IPS-NIHi7 (cell line): ENCODE data around the gene RSPRY1.
"Not testable (repeated sequence)": the region's sequence is repeated elsewhere in the genome, so short reads cannot be mapped to it uniquely, and the experiment has no call there.

Source experiments
- DNase-seq: peaks from one replicate; pipeline ENCODE4 v3.0.0; 2012; ENCODE audit warnings: mixed read lengths; ENCODE audit errors: extremely low spot score

The RSPRY1 gene

DNA sequence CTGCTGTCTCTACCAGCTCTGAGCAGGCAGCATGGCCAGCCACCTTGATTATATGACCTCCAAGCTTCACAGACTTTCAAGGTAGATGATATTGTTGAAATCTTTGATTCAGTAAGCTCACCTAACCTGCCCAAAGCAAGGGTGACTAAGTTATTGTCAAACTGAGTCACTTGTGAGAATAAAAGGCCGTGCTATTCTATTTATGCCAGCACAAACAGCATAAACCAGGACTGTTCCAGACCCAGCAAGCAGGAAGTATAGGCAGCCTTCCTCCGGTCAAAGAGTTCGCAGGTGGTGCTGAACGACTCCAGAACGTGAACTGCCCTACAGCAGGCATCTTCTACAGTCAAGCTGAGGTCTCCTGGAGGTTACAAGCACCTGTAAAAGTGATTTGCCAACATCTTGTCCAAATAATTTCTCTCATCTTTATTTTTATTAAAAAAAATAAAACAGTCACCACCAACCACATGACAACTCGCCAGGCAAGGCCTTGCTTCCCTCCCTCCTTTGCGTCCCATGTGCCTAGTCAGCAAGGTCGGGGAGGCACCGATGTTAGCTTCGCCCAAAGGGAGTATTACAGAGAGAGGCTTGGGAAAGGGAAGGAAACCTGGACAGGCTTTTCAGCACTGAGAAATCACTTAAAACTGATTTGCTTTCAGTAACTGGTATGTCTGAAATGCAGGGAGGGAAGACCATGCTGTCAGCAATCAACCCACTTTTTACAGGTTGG lies 69.7 kb downstream of the RSPRY1 start:
- DNase-seq = no peak

DNA sequence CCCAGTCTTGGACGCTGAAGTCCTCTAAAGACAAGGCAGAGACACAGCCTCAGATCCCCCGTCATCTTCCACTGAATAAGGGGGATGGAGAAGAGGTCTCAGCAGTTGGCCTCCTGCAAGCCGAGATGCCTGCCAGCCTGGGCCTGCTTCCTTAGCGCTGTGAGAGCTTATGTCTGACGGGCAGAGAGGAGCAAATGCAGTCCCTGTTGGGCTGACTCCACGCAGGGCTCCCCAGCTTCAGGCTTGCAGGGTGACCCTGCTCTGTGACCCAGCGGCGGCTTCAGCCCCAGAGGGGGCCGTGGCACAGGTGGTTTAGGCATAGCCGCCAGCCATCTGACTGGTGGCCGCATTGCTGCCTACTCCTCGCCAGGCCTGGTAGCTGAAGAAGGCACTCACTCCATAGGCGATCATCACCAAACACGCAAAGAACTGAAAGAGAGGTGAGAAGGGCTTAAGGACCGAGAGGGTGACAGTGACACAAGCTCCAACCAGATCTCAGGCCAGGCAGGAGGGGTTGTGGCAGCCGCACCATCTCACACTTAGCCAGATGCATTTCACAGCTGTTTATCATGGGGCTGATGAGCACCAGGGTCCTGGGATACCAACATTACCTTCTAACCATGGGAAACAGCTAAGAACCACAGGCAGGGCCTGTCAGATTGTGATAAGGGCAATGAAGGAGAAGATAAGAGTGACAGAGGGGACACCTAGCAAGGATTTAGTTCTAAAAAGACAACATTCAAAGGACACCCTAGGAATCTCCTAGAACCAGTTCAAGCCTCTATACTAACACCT lies 70.7 kb downstream of the RSPRY1 start:
- DNase-seq = no peak

DNA sequence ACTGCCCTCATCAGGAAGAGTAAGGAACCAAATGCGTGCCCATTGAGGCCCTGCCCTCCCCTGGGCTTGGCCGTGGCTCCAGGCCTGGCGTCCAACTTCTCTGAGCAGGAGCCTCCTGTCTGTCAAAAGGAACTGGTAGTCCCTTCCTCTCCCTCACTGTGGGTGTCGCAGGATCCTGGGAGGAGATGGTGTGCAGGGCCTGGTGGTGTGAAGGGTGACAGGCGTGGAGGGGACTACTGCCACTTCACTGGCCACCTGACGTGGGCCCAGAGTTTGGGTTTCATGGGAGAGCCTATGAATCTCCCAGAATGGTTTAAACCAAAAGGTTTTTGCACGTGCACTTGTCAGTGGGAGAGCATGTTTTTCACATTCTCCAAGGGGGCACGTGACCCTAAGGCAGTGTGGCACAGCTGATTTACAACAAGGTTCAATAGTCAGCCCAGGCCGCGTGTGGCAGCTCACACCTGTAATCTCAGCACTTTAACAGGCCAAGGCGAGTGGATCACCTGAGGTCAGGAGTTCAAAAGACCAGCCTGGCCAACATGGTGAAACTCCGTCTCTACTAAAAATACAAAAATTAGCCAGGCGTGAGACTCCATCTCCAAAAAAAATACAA lies 71.4 kb downstream of the RSPRY1 start:
- DNase-seq = no peak

DNA sequence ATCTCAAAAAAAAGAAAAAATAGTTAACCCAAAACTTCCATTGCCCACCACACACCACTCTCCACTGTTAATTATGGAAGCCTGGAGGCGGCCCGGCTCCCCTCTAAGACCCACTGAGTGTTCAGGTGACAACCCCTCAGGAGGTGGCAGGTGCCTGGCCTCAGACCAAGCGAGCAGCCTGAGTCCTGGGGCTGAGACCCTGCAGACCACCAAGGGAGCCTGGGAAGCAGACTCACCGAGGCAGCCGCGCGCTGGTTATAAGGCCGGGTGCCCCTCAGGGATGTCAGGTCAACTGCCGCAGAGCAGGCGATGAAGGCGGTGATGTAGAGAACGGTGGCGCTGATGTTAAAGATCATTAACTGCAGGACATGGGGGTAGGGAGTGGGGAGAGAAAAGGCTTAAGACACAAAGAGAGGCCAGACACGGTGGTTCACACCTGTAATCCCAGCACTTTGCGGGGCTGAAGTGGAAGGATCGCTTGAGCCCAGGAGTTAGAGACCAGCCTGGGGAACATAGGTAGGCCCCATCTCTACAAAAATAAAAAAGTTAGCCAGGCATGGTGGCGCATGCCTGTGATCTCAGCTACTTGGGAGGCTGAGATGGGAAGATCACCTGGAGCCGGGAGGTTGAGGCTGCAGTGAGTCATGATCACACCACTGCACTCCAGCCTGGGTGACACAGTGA lies 72.2 kb downstream of the RSPRY1 start:
- no peak for DNase-seq

DNA sequence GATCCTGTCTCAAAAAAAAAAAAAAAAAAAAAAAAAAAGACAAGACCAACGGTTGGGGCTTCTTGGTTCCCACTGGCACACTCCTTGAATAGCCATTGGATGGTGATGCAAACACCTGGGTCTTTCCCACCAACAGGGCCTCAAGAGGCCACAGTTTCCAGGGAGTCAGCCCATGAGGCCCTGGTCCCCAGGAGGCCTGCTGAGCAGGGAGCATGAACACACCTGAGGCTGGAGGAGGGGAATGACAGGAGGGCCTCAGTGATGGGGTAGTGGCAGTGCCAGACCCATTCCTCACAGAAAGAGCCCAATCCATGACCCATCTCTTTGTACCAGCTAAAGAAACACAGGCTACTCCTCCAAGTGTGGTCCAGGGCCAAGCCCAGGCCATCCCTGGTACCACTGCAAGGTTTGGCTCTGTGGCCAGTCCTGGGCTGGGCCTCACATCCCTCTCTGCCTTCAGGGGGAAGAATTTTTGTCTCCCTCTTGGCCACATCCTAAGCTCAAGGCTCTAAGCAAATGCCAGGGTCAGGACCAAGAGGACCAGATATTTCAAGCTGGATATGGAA lies 72.9 kb downstream of the RSPRY1 start:
- DNase-seq = no peak

DNA sequence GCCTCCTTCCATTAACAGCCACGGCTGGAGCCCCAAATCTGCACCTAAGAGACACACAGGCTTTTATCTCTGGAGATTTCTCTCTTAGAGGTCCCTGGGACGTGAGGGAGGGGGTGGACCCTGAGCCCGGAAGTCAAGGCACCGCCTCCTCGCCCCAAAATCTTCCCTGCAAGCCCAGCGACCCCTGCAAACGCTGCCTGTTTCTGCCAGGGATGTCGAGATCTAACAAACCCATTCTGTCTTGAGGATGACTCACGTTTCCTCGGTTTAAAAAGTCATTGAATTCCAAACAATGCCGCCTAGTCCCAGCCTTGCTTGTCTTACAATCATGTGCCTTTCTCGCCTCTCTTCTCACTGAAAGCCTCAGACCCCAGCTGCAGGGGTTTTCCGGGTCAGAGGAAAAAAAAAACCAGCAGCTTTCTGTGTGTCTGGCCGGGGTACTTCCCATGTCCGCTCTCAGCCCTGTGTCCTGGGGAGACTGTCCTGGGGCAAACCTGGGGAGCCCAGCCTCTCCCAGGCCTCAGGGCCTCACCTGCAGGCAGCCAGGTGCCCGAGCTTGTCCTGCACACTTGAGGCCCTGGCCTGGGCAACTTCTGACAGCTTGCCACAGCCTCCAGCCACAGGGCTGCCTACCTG lies 74.3 kb downstream of the RSPRY1 start:
- peak; percentile 71 for DNase-seq

DNA sequence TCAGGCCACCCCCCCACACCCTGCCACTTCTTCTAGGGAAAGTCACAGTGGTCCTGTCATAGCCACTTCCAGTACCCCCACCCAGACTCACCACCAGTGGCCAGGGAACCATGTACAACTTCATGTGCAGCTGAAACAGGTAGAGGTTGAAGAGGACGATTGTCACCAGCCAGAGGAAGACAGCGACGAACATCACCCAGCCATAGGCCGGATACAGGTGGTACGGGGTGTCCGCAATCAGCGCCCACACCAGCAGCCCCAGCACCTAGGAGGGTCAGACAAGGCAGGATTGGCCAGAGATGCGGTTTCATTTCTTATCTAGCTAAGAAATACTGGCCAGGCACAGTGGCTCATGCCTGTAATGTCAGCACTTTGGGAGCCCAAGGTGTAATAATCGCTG lies 75.7 kb downstream of the RSPRY1 start:
- no peak for DNase-seq

DNA sequence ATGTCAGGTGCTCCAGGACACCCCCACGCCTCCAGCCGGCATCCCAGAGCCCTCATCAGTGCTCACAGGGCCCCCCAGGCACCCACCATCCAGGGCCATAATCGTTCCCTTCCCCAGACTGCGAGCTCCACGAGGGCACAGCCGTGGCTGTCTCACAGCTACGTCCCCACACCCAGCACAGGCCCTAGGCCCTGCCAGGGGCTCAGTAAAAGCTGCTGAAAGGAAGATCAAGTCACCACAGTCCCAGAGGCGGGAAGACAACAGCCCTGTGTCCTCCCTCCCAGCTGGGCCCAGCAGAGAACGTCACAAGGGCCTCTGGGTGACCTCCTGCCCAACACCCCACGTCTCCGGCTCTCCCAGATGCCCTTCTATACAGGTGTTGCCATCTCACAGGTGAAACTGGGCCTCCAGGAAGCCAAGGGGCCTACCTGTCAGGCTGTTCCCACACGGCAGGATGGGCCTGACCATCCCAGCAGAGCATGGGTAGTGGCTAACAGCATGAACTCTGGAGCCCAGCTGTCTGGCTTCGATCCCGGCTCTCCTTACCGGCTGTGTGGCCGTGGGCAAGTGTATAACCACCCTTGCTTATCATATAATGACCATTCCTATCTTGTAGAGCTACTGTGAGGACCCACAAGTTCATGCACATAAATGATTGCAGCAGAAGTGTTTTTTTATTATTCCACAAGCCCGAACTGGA lies 76.9 kb downstream of the RSPRY1 start:
- DNase-seq = no peak

DNA sequence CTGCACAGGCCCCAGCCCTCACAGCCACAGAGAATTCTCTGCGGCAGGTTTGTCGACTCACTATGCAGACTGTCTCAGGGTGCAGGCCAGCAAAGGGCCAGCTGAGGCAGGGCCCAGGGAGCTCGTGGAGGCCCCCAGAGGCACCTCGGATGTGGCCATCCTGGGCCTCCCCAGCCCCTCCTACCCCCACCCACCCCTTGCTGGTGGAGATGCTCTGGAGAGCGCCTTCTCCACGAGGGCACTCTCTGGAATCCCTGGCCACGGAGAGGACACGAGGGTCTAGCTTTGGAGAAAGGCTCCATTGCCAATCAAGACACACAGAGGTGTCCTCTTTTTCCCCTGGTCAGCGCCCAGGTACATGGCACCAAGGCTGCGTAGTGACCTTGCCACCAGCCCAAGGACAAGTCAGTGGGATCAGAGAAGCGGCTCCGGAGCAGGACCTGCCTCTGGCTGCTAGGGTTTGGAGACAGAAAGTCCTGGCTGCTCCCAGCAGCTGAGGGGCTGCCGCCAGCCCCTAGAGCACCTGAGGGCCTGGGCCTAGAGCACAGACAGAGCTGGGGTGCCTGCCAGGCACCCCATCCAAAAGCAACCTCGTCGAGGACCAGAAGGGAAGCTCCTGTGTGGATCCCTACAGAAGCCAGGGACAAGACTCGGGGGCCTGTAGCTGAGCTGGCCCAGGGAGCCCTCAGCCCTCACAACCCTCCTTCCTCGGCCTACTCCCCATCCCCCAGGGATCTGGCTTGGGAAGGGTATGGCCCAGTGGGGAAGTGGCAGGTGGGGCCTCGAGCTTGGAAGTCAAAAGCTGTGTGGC lies 77.6 kb downstream of the RSPRY1 start:
- no peak for DNase-seq

DNA sequence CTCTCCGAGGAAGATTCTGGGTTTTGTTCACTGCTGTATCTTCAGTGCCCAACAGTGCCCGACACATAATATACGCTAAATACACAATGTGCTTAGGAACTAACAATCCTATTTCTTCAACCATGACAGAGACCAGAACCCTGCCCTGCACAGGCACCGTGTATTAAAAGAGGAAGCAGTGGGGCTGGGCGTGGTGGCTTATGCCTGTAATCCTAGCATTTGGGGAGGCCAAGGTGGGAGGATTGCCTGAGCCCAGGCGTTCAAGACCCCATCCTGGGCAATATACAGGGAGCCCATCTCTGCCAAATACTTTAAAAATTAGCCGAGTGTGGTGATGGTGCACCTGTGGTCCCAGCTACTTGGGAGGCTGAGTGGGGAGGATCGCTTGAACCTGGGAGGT lies 78.3 kb downstream of the RSPRY1 start:
- no peak for DNase-seq

DNA sequence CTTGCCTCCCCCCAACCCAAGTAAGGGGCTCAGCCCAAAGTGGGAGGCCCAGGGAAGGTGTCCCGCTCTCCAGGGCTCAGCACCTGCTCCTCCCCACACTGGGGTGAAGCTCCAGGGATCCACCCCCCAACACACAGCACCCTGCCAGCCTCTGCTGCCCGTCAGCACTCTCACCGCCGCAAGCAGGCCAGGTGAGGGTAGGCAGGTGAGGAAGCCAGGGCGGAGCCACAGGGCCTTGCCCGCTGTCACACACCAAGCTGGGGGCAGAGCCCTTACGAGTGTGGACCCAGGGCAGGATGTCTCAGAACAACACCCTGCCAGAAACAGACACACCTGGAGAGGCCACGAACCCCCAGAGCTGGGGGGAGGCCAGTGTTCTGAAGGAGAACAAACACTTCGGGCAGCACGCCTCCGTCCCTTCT lies 78.8 kb downstream of the RSPRY1 start:
- no peak for DNase-seq

DNA sequence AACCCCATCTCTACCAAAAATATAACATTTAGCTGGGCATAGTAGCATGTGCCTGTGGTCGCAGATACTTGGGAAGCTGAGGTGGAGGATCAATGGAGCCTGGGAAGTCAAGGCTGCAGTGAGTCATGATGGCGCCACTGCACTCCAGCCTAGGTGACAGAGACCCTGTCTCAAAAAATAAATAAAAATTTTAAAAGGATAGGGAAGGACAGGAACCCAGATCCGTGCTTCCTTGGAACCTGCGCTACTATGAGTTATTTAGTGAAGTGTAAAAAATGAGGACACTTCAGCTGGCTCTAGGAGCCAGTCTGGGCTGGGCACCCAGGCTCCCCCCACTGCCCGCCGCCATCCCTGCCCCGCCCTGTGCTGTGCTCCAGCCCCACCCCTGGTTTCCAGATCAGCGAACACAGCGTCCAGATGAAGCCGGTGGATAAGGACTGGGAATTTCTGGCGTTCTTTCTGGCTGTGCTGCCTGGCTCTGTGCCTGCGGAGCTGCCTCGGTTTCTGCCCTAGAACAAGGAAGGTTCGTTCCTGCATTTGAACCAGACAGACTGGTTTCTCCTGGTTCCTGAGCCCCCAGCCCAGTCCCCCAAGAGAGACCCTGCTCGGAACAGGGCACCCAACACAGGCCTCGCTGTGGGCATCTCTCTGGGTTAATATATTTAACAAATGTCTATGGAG lies 79.9 kb downstream of the RSPRY1 start:
- no peak for DNase-seq

DNA sequence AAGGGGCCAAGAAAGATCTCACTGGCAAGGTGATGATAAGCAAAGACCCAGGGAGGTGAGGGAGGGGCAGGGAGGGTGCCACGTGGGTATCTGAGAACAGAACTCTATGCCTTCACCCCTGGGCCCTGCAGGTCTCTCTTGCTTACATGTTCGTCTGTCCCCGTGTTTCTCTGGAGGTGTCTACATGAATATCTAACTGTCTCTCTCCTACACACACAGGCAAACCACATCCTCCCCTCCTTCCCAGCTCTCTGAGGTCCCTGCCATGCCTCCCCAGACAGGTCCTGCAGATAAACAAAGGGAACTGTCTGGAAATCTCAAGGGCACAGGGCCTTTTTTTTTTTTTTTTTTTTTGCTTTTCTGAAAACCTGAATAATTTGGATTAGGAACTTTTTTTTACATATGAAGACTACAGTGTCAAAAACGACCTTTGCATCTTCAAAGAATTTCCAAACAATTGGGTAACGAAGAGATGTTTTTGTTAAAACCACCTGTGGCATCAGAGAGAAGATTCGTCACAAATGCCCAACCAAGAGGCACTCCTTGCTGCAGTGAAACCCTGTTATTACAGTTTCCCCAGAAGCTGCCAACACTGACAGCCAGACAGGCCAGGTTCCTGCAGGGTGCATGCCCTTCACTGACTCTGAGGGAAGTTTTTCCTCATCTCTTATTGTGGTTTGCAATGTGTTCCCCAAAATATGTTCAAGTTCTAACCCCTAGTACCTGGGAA lies 80.6 kb downstream of the RSPRY1 start:
- DNase-seq = no peak

DNA sequence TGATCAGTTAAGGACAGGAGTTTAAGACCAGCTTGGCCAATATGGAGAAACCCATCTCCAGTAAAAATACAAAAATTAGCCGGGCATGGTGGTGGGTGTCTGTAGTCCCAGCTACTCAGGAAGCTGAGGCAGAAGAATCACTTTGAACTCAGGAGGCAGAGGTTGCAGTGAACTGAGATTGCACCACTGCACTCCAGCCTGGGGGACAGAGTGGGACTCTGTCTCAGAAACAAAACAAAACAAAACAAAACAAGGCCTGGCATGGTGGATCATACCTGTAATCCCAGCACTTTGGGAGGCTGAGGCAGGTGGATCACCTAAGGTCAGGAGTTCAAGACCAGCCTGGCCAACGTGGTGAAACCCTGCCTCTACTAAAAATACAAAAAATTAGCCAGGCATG lies 81.2 kb downstream of the RSPRY1 start:
- DNase-seq = not testable (repeated sequence)

DNA sequence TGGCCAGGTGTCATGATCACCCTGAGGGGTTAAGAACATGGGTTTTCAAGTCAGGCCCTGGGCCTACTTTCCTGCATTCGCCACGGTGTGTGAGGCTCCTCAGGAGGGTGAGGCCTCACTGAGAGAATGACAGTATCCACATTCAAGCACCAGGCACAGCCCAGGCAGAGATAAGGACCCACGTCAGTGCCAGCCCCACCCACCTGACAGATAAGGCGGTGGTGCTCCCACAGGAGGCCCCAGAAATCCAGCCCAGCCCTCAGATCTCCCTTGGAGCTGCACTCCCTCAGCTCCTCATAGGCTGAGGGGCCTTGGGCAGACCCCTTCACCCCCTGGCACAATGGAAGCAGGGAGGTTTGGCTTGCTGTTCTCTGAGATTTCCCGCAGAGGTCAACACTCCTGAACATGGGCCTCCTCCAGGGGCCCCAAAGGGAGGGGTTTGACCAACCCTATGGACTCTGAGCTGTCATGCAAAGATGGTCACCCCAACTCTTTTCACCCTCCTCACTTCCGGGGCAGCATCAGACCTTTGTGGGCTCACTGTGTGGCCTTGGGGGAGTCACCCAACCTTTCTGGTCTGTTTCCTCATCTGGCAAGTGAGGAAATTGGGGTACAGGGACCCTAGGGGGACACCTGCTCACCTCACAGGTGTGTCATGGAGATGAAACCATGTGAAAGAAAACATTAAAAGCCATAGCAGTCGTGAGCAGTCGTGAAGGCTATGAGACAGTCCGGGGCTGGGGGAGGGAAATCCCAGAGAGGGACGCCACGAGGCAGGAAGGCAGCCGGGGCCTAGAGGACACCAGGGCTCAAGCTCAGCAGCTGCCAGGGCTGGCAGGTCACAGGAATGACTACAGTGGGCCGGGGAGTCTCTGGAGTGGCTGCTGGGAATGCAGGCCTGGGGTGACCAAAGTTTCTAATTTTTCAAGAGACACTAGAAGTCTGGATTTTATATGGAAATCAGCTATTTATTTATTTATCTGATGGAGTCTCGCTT lies 83.0 kb downstream of the RSPRY1 start:
- no peak for DNase-seq

DNA sequence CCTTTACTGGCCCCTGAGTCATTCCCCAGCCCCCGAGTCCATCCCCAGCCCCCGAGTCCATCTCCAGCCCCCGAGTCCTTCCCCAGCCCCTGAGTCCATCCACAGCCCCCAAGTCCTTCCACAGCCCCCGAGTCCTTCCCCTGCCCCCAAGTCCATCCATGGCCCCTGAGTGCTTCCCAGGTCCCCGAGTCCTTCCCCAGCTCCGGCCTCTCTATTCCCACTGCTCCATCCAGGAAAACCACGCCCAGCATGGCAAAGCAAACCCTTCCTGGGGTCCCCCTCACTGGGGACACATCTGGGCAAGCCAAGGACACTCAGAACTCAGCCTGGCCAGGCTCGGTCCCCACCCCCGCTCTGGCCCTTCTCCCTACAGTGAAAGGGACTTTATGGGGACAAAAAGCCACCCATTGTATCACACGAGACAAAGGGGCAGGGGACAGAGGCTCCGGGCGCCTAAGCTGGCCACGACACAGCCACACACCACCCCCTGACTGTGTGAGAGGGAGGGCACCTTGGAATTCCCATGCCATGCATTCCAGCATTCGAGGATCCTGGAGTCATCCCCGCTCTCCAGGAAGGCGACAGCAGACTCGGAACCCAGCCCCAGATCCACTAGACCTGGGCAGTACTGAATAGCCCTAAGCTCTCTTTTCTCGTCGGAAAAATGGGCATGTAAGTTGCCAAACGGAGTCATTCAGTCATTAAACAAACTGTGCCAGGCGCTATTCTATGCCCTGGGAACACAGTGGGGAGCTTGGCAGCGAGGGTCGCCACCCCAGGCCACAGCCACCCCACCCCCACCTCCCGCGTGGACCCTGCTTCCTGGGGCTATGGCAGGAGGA lies 84.3 kb downstream of the RSPRY1 start:
- no peak for DNase-seq

DNA sequence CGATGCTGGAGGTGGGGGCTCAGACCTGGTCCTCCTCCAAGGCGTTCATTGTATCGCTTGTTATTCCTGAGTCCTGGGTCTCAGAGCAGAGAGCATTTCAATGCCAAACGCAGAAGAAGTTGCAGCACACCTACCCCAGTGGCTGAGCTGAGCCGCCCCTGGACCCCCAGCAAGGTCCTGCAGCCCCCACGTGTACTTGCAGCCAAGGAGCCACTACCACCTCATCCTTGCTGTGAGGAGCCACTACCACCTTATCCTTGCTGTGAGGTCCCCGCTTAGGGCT lies 84.9 kb downstream of the RSPRY1 start:
- DNase-seq = no peak
